ENCODE data around the gene C1RL. TPM values are rescaled to one million over a fixed set of nuclear protein-coding genes. Genes with fewer than 3 reads are reported as not detected.

Gene C1RL
- total and polyA plus RNA-seq, 2 of the 4 experiments (the other 2 are of a cell fraction), result 9.1 to 12.3 TPM

- no peaks in the 10 kb centered on the region for H3K9me3 ChIP-seq (ENCODE audit: control insufficient read depth, insufficient read depth, low read length)
- ChIA-PET POLR2A (ENCODE audit: unreplicated experiment) (no interaction called here), CTCF (interaction anchor here (1.3 kb wide), 1 partner anchor 8 kb away, joined by 4 read pairs; the partner anchor contains the start of gene C1RL)
- no peak overlapping the region for H3K14ac ChIP-seq (replicated peaks; ENCODE audit: low read depth, low read length)
- no peak overlapping the region for H3K56ac ChIP-seq (ENCODE audit: extremely low read depth, insufficient read depth, low read length)
- no TSS peak for BruUV-seq (replicated peaks)
- no peak overlapping the region for H2BK20ac ChIP-seq (ENCODE audit: low read depth, low read length)
- H3K36me3 ChIP-seq (ENCODE audit: control insufficient read depth, insufficient read depth, low read length), result peaks cover 26% of the 10 kb centered on the region
- H3K23ac ChIP-seq (ENCODE audit: low read depth, low read length), result no peak overlapping the region
- H3K18ac ChIP-seq (ENCODE audit: low read depth, low read length), result no peak overlapping the region
- H3K4me2 ChIP-seq (ENCODE audit: low read depth, low read length), result no peak overlapping the region
- no CpG with 5 or more reads among the region's 4 CpGs for whole genome bisulfite sequencing, 2 experiments (ENCODE audit: extremely low coverage in 2 of 2, insufficient read length in 1 of 2)
- H3K79me1 ChIP-seq (ENCODE audit: low read depth in 1 of 2, low read length in 2 of 2), result peaks cover 11 to 18% of the 10 kb centered on the region in 2 experiments
- no peak for DNase-seq
- no peak overlapping the region for H2BK5ac ChIP-seq (ENCODE audit: low read depth, low read length, poor library complexity, severe bottlenecking)
- no peak overlapping the region for H2AFZ ChIP-seq (replicated peaks; ENCODE audit: low read length, poor library complexity)
- H2AK5ac ChIP-seq (ENCODE audit: low read depth, low read length), result no peak overlapping the region
- H2AK9ac ChIP-seq (replicated peaks; ENCODE audit: low read depth, low read length, poor library complexity), result no peak overlapping the region
- no peaks in the 10 kb centered on the region for H3K27me3 ChIP-seq (ENCODE audit: control insufficient read depth, insufficient read depth, low read length)
- peaks cover 4% of the 10 kb centered on the region for H4K20me1 ChIP-seq (ENCODE audit: insufficient read depth, low read length)
- H3K4me3 ChIP-seq (ENCODE audit: insufficient read depth, low read depth, low read length), result no peak overlapping the region
- no peak overlapping the region for H2BK15ac ChIP-seq (ENCODE audit: low read depth, low read length)
- dilution Hi-C loops (cut with HindIII; ENCODE audit: low sequenced_read_pairs, unreplicated experiment) (no loop called here), in situ Hi-C loops (cut with MboI; ENCODE audit: low sequenced_read_pairs) (no loop called here), intact Hi-C loops (cut with micrococcal nuclease) (no loop called here)
- H3K27ac ChIP-seq (ENCODE audit: insufficient read depth, low read length), result no peak overlapping the region
- no peak overlapping the region for H4K91ac ChIP-seq (ENCODE audit: insufficient read depth, low read depth, low read length)
- peaks cover 14% of the 10 kb centered on the region; the same call in 1 of the 2 replicates for H3K9me1 ChIP-seq (ENCODE audit: insufficient read depth, low read length)
- H4K5ac ChIP-seq (ENCODE audit: low read depth, low read length), result no peak overlapping the region
- no peak overlapping the region for H2BK120ac ChIP-seq (ENCODE audit: low read depth, low read length)
- H3K4me1 ChIP-seq (ENCODE audit: control insufficient read depth, insufficient read depth, low read length), result peaks cover 4% of the 10 kb centered on the region; the same call in 1 of the 2 replicates
- ATAC-seq (ENCODE audit: low read depth), result no peak
- TF ChIP-seq BHLHE40 (IDR thresholded peaks at IDR 0.05; ENCODE audit: low read depth, low read length) (no peak), NFE2L2 (IDR thresholded peaks at IDR 0.05; ENCODE audit: low read depth, low read length) (no peak), MAZ (IDR thresholded peaks at IDR 0.05; ENCODE audit: borderline replicate concordance, low read depth, low read length) (no peak), CHD1 (IDR thresholded peaks at IDR 0.05; ENCODE audit: low read depth, low read length) (no peak)
- no peak overlapping the region for H3K4ac ChIP-seq (ENCODE audit: low read depth, low read length)
- no peak overlapping the region for H3K9ac ChIP-seq (ENCODE audit: low read depth, low read length)
- no peak overlapping the region for H4K8ac ChIP-seq (ENCODE audit: low read depth in 2 of 2, low read length in 2 of 2)
These were observed 8.8 kb downstream of the C1RL start for GRCh38 chr12:7100239-7100638.

Measured in IMR-90 (cell line).